Bronchial epithelial cell (primary cell): ENCODE measurements around the gene MCC. TPM values are rescaled to one million over a fixed set of nuclear protein-coding genes. Genes with fewer than 3 reads are reported as not detected.

Experiments used
- DNase-seq: peaks from one replicate; pipeline ENCODE4 v3.0.0-alpha.2; 2010; ENCODE audit warnings: low read depth
- FAIRE-seq: peaks from 2 replicates; lab custom pipeline; 2011; peaks lifted over from hg19 to GRCh38; lab: Jason Lieb, UNC
- H3K27me3 ChIP-seq: 2 replicates; pipeline ENCODE4 v1.5.1; 2011; ENCODE audit warnings: low read length; ENCODE audit not compliant: control insufficient read depth, insufficient read depth
- H3K36me3 ChIP-seq: 2 replicates; pipeline ENCODE4 v1.5.1; 2011; ENCODE audit warnings: low read length; ENCODE audit not compliant: control insufficient read depth, insufficient read depth
- H3K4me3 ChIP-seq: 2 replicates; pipeline ENCODE4 v1.5.1; 2011; ENCODE audit warnings: mild to moderate bottlenecking, low read depth, low read length, control low read depth
- CTCF ChIP-seq: IDR thresholded peaks from 2 replicates; pipeline ENCODE4 v1.5.1; 2011; ENCODE audit warnings: mild to moderate bottlenecking, moderate library complexity, low read length, control low read depth, inconsistent platforms; ENCODE audit not compliant: insufficient read depth, severe bottlenecking
- total RNA-seq: library from RNA; depleted of rRNA; stranded (reverse); fragments of >200 nt; gene quantifications from 2 replicates; pipeline ENCODE4 v1.2.1, GENCODE V29; 2014

The MCC gene
- total RNA-seq, 1 donor from 2014 or later = 43.2 TPM

- no peak for FAIRE-seq
Measured at GRCh38 chr5:113091622-113092021, 396.6 kb downstream of the MCC start.

GRCh38 chr5:113090336-113091106 lies 397.7 kb downstream of the MCC start:
- TF ChIP-seq CTCF = no peak
- no peak for FAIRE-seq
- H3K4me3 ChIP-seq = no peak overlapping the region
- H3K27me3 ChIP-seq = no peaks in the 10 kb centered on the region
- no peak for DNase-seq
- peaks cover 16% of the 10 kb centered on the region for H3K36me3 ChIP-seq

More at GRCh38 chr5:113091622-113092021, 396.6 kb downstream of the MCC start:
- peaks cover 10% of the 10 kb centered on the region for H3K36me3 ChIP-seq
- TF ChIP-seq CTCF = no peak
- H3K4me3 ChIP-seq = no peak overlapping the region
- H3K27me3 ChIP-seq = no peaks in the 10 kb centered on the region
- no peak for DNase-seq

GRCh38 chr5:113089653-113090335 lies 398.5 kb downstream of the MCC start:
- no peak for DNase-seq
- no peaks in the 10 kb centered on the region for H3K27me3 ChIP-seq
- no peak for TF ChIP-seq CTCF
- no peak overlapping the region for H3K4me3 ChIP-seq
- H3K36me3 ChIP-seq = peaks cover 17% of the 10 kb centered on the region
- no peak for FAIRE-seq

GRCh38 chr5:113087976-113088514 lies 400.2 kb downstream of the MCC start:
- FAIRE-seq = no peak
- no peak for DNase-seq
- H3K27me3 ChIP-seq = no peaks in the 10 kb centered on the region
- peaks cover 22% of the 10 kb centered on the region for H3K36me3 ChIP-seq
- H3K4me3 ChIP-seq = no peak overlapping the region
- TF ChIP-seq CTCF = no peak

- no peak for TF ChIP-seq CTCF
- Histone ChIP-seq H3K27me3 (no peaks in the 10 kb centered on the region), H3K4me3 (no peak overlapping the region), H3K36me3 (peaks cover 32% of the 10 kb centered on the region)
- no peak for DNase-seq
- no peak for FAIRE-seq
Measured at GRCh38 chr5:113085880-113086409, 402.3 kb downstream of the MCC start.
